Neural cell (in vitro differentiated cells): ENCODE data around the gene MERTK. TPM values are rescaled to one million over a fixed set of nuclear protein-coding genes. Genes with fewer than 3 reads are reported as not detected.
"Not testable (repeated sequence)": the region's sequence is repeated elsewhere in the genome, so short reads cannot be mapped to it uniquely, and the experiment has no call there.

Source experiments
- H2AFZ ChIP-seq: fragments of 200-600, 300-800 bp; sonication (generic), shearing (Covaris generic); 2 replicates; pipeline ENCODE4 v1.6.0; 2014; ENCODE audit warnings: low read depth, mild to moderate bottlenecking, antibody characterized with exemption, low read length, moderate library complexity
- H3F3A ChIP-seq: fragments of 200-600 bp; shearing (Covaris generic); 2 replicates; pipeline ENCODE4 v1.6.1; 2016; ENCODE audit warnings: mild to moderate bottlenecking, moderate library complexity, mixed read lengths, antibody characterized with exemption, low read length; ENCODE audit not compliant: insufficient read depth, poor library complexity, severe bottlenecking
- H3K27ac ChIP-seq: fragments of 200-600, 300-800 bp; sonication (generic), shearing (Covaris generic); 2 replicates; pipeline ENCODE4 v1.5.1; 2014; ENCODE audit warnings: mild to moderate bottlenecking, low read length, moderate library complexity
- H3K27me3 ChIP-seq: fragments of 300-800, 200-600 bp; sonication (generic), shearing (Covaris generic); 2 replicates; pipeline ENCODE4 v1.6.0; 2014; ENCODE audit warnings: mild to moderate bottlenecking, low read depth, low read length, moderate library complexity; ENCODE audit not compliant: insufficient read depth
- H3K36me3 ChIP-seq: fragments of 300-800, 200-600 bp; sonication (generic), shearing (Covaris generic); 2 replicates; pipeline ENCODE4 v1.5.1; 2014; ENCODE audit warnings: mild to moderate bottlenecking, antibody characterized with exemption, low read length, moderate library complexity; ENCODE audit not compliant: insufficient read depth
- H3K4me2 ChIP-seq: fragments of 300-800, 200-600 bp; sonication (generic), shearing (Covaris generic); 2 replicates; pipeline ENCODE4 v1.6.0; 2014; ENCODE audit warnings: mild to moderate bottlenecking, low read length
- H3K4me3 ChIP-seq: fragments of 300-800, 200-600 bp; sonication (generic), shearing (Covaris generic); 2 replicates; pipeline ENCODE4 v1.5.1; 2014; ENCODE audit warnings: mild to moderate bottlenecking, low read length, moderate library complexity
- H3K79me2 ChIP-seq: fragments of 200-600 bp; shearing (Covaris generic); replicated peaks from 2 replicates; pipeline ENCODE4 v1.6.0; 2014; ENCODE audit warnings: mild to moderate bottlenecking, low read length, moderate library complexity; ENCODE audit not compliant: insufficient read depth
- H3K9ac ChIP-seq: fragments of 300-800, 200-600 bp; sonication (generic), shearing (Covaris generic); 2 replicates; pipeline ENCODE4 v1.6.1; 2016; ENCODE audit warnings: mild to moderate bottlenecking, low read length, mixed read lengths
- H3K9me2 ChIP-seq: fragments of 200-600 bp; shearing (Covaris generic); 2 replicates; pipeline ENCODE4 v1.6.1; 2016; ENCODE audit warnings: mild to moderate bottlenecking, low read length, mixed read lengths; ENCODE audit not compliant: insufficient read depth
- H3K9me3 ChIP-seq: fragments of 200-600, 300-800 bp; sonication (generic), shearing (Covaris generic); 2 replicates; pipeline ENCODE4 v1.6.1; 2016; ENCODE audit warnings: mild to moderate bottlenecking, mixed run types, low read length, moderate library complexity, mixed read lengths
- H4K20me1 ChIP-seq: fragments of 200-600 bp; shearing (Covaris generic); 2 replicates; pipeline ENCODE4 v1.6.1; 2016; ENCODE audit warnings: mild to moderate bottlenecking, mixed run types; ENCODE audit not compliant: insufficient read depth
- EP300 ChIP-seq: fragments of 450-650 bp; conservative IDR thresholded peaks from 2 replicates; pipeline ENCODE4 v1.6.1; 2014; ENCODE audit warnings: antibody characterized with exemption, mild to moderate bottlenecking, moderate library complexity; ENCODE audit not compliant: poor library complexity, severe bottlenecking
- EZH2 ChIP-seq: fragments of 200-600, 300-800 bp; shearing (Covaris generic), sonication (generic); IDR thresholded peaks from 2 replicates; pipeline ENCODE4 v1.6.1; 2014; ENCODE audit warnings: antibody characterized with exemption, low read length, borderline replicate concordance, mild to moderate bottlenecking; ENCODE audit not compliant: insufficient read depth, poor library complexity, severe bottlenecking
- MXI1 ChIP-seq: fragments of 450-650 bp; conservative IDR thresholded peaks from 2 replicates; pipeline ENCODE4 v1.6.1; 2014; ENCODE audit warnings: antibody characterized with exemption, mild to moderate bottlenecking; ENCODE audit not compliant: poor library complexity, severe bottlenecking
- POLR2AphosphoS5 ChIP-seq: IDR thresholded peaks from 2 replicates; pipeline ENCODE4 v1.6.1; 2012
- RAD21 ChIP-seq: fragments of 450-650 bp; conservative IDR thresholded peaks from 2 replicates; pipeline ENCODE4 v1.6.1; 2014; ENCODE audit warnings: antibody characterized with exemption, mild to moderate bottlenecking, moderate library complexity
- SMC3 ChIP-seq: fragments of 450-650 bp; conservative IDR thresholded peaks from 2 replicates; pipeline ENCODE4 v1.6.1; 2014; ENCODE audit warnings: antibody characterized with exemption, mild to moderate bottlenecking, moderate library complexity; ENCODE audit not compliant: poor library complexity
- TAF1 ChIP-seq: IDR thresholded peaks from 2 replicates; pipeline ENCODE4 v1.6.1; 2012; ENCODE audit warnings: low read depth
- polyA plus RNA-seq: library from polyadenylated mRNA; depleted of rRNA; stranded (reverse); fragments of >200 nt; gene quantifications from 2 replicates; pipeline ENCODE4 v1.2.3, GENCODE V29; 2014
- TF ChIP-seq, protein P1 (sequence below): fragments of 450-650 bp; IDR thresholded peaks from 2 replicates; pipeline ENCODE4 v1.5.1; 2014; ENCODE audit warnings: antibody characterized with exemption, mild to moderate bottlenecking, moderate library complexity; ENCODE audit not compliant: poor library complexity, severe bottlenecking
- TF ChIP-seq, protein P2 (sequence below): IDR thresholded peaks from 2 replicates; pipeline ENCODE4 v1.6.1; 2012; ENCODE audit warnings: borderline replicate concordance

MERTK gene
- polyA plus RNA-seq, 1 donor from 2014 or later: 0.53 TPM

GRCh38 chr2:111963508-111963907, 65.1 kb downstream of the MERTK start:
- H3K9me3 ChIP-seq, H3K4me2 ChIP-seq, H3K36me3 ChIP-seq: not testable (repeated sequence)

GRCh38 chr2:111965062-111965461, 66.7 kb downstream of the MERTK start:
- Histone ChIP-seq H3K9me2 (no peaks in the 10 kb centered on the region), H4K20me1 (no peaks in the 10 kb centered on the region), H3K36me3 (no peaks in the 10 kb centered on the region), H3K27ac (no peak overlapping the region), H3K4me2 (no peak overlapping the region), H3F3A (no peaks in the 10 kb centered on the region), H3K9ac (no peak overlapping the region), H3K4me3 (no peak overlapping the region), H2AFZ (no peak overlapping the region), H3K79me2 (no peaks in the 10 kb centered on the region), H3K27me3 (no peaks in the 10 kb centered on the region), H3K9me3 (no peaks in the 10 kb centered on the region)
- TF ChIP-seq EZH2 (no peak), RAD21 (no peak), POLR2AphosphoS5 (no peak), MXI1 (no peak), TAF1 (no peak), SMC3 (no peak), EP300 (no peak)
- TF ChIP-seq, protein P1, sequence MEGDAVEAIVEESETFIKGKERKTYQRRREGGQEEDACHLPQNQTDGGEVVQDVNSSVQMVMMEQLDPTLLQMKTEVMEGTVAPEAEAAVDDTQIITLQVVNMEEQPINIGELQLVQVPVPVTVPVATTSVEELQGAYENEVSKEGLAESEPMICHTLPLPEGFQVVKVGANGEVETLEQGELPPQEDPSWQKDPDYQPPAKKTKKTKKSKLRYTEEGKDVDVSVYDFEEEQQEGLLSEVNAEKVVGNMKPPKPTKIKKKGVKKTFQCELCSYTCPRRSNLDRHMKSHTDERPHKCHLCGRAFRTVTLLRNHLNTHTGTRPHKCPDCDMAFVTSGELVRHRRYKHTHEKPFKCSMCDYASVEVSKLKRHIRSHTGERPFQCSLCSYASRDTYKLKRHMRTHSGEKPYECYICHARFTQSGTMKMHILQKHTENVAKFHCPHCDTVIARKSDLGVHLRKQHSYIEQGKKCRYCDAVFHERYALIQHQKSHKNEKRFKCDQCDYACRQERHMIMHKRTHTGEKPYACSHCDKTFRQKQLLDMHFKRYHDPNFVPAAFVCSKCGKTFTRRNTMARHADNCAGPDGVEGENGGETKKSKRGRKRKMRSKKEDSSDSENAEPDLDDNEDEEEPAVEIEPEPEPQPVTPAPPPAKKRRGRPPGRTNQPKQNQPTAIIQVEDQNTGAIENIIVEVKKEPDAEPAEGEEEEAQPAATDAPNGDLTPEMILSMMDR: no peak
- TF ChIP-seq, protein P2, sequence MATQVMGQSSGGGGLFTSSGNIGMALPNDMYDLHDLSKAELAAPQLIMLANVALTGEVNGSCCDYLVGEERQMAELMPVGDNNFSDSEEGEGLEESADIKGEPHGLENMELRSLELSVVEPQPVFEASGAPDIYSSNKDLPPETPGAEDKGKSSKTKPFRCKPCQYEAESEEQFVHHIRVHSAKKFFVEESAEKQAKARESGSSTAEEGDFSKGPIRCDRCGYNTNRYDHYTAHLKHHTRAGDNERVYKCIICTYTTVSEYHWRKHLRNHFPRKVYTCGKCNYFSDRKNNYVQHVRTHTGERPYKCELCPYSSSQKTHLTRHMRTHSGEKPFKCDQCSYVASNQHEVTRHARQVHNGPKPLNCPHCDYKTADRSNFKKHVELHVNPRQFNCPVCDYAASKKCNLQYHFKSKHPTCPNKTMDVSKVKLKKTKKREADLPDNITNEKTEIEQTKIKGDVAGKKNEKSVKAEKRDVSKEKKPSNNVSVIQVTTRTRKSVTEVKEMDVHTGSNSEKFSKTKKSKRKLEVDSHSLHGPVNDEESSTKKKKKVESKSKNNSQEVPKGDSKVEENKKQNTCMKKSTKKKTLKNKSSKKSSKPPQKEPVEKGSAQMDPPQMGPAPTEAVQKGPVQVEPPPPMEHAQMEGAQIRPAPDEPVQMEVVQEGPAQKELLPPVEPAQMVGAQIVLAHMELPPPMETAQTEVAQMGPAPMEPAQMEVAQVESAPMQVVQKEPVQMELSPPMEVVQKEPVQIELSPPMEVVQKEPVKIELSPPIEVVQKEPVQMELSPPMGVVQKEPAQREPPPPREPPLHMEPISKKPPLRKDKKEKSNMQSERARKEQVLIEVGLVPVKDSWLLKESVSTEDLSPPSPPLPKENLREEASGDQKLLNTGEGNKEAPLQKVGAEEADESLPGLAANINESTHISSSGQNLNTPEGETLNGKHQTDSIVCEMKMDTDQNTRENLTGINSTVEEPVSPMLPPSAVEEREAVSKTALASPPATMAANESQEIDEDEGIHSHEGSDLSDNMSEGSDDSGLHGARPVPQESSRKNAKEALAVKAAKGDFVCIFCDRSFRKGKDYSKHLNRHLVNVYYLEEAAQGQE: no peak

More at GRCh38 chr2:111963508-111963907, 65.1 kb downstream of the MERTK start:
- H3K9me2 ChIP-seq, H3K27ac ChIP-seq, H2AFZ ChIP-seq, H3K27me3 ChIP-seq, H3K79me2 ChIP-seq, H3K9ac ChIP-seq, H3F3A ChIP-seq, H4K20me1 ChIP-seq, H3K4me3 ChIP-seq: not testable (repeated sequence)

DNA sequence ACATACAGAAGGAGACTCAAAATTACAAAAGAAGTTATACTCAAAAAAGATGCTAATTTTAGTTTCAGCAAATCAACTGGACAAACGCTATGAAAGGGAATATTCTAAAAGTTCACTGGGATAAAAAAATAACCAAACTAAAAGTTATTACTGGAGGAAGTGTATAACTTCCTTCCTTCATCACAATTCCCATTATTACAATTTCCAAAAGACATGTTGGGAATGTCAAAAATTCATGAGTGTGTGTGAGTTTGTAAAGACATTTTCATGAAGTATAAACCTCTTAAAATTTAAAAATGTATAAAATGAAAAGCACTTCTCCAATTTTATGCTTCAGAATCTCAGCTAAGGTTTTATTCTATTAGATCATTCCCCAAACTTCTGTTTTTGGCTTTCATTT, 67.8 kb downstream of the MERTK start:
- no peak overlapping the region for H3K4me2 ChIP-seq
- no peaks in the 10 kb centered on the region for H3K9me2 ChIP-seq
- H4K20me1 ChIP-seq: no peaks in the 10 kb centered on the region
- no peaks in the 10 kb centered on the region for H3K36me3 ChIP-seq
- TF ChIP-seq, protein P2: no peak
- TF ChIP-seq EZH2 (no peak), SMC3 (no peak), MXI1 (no peak), POLR2AphosphoS5 (no peak), TAF1 (no peak), RAD21 (no peak), EP300 (no peak)
- TF ChIP-seq, protein P1: no peak
- no peaks in the 10 kb centered on the region for H3K27me3 ChIP-seq
- no peaks in the 10 kb centered on the region for H3K9me3 ChIP-seq
- no peak overlapping the region for H3K4me3 ChIP-seq
- no peak overlapping the region for H2AFZ ChIP-seq
- no peaks in the 10 kb centered on the region for H3F3A ChIP-seq
- H3K79me2 ChIP-seq: no peaks in the 10 kb centered on the region
- H3K27ac ChIP-seq: no peak overlapping the region
- H3K9ac ChIP-seq: no peak overlapping the region
